Activated CD8-positive, alpha-beta T cell treated with anti-CD3 and anti-CD28 coated beads for 36 hours (primary cell): ENCODE data around the gene RAX2. TPM values are rescaled to one million over a fixed set of nuclear protein-coding genes. Genes with fewer than 3 reads are reported as not detected.

Experiments
- ATAC-seq: fragments of 200-7000 bp; cut with Tn5 transposase; one replicate; pipeline ENCODE4 v1.10.0; 2021; ENCODE audit warnings: mild to moderate bottlenecking, moderate library complexity
- CTCF ChIA-PET: fragments of 350-600 bp; sonication (Branson Sonifier 250); formaldehyde crosslinking; loops from one replicate; lab custom pipeline; 2021; ENCODE audit warnings: antibody characterized with exemption; lab: Charles Lee
- POLR2A ChIA-PET: fragments of 350-600 bp; sonication (Branson Sonifier 250); formaldehyde crosslinking; loops from one replicate; lab custom pipeline; 2021; ENCODE audit warnings: antibody characterized with exemption; lab: Charles Lee
- DNase-seq: peaks from one replicate; pipeline ENCODE4 v3.0.0-alpha.2; 2020
- H3K27ac Mint-ChIP-seq: one replicate; pipeline ENCODE4 v1.8.0; 2021; ENCODE audit warnings: mild to moderate bottlenecking, mixed read lengths
- H3K27me3 Mint-ChIP-seq: one replicate; pipeline ENCODE4 v1.8.0; 2021; ENCODE audit warnings: mixed read lengths
- H3K36me3 Mint-ChIP-seq: one replicate; pipeline ENCODE4 v1.8.0; 2021; ENCODE audit warnings: low read depth, mixed read lengths
- H3K4me1 Mint-ChIP-seq: one replicate; pipeline ENCODE4 v1.8.0; 2021; ENCODE audit warnings: low read depth, mixed read lengths
- H3K4me3 Mint-ChIP-seq: one replicate; pipeline ENCODE4 v1.8.0; 2021; ENCODE audit warnings: mild to moderate bottlenecking, moderate library complexity, mixed read lengths
- H3K9me3 Mint-ChIP-seq: one replicate; pipeline ENCODE4 v1.8.0; 2021; ENCODE audit warnings: mixed read lengths
- CTCF ChIP-seq: fragments of 200-600 bp; IDR thresholded peaks from one replicate; pipeline ENCODE4 v1.8.0; 2022; ENCODE audit warnings: antibody characterized with exemption, mild to moderate bottlenecking
- intact Hi-C: fragments of 100-400 bp; cut with micrococcal nuclease; formaldehyde crosslinking; loops from one replicate; pipeline ENCODE4 v1.10.0; 2022
- total RNA-seq, 2 experiments: library from RNA; stranded (reverse); gene quantifications; one replicate each; pipeline ENCODE4 v1.2.3, GENCODE V29; 2021

Gene RAX2
- total RNA-seq, 2 experiments from 2014 or later: not detected

GRCh38 chr19:3753631-3754410, 18.2 kb downstream of the RAX2 start:
- peaks cover 31% of the 10 kb centered on the region for H3K36me3 Mint-ChIP-seq
- TF ChIP-seq CTCF: no peak
- peaks cover 14% of the 10 kb centered on the region for H3K4me1 Mint-ChIP-seq
- intact Hi-C loops: no loop called here
- ChIA-PET POLR2A (no interaction called here), CTCF (no interaction called here)
- no peaks in the 10 kb centered on the region for H3K27me3 Mint-ChIP-seq
- ATAC-seq: no peak
- H3K27ac Mint-ChIP-seq: no peak overlapping the region
- no peak overlapping the region for H3K4me3 Mint-ChIP-seq
- H3K9me3 Mint-ChIP-seq: peaks cover 2% of the 10 kb centered on the region
- DNase-seq: no peak

GRCh38 chr19:3752492-3752891, 19.5 kb downstream of the RAX2 start:
- no peak overlapping the region for H3K4me3 Mint-ChIP-seq
- no peak overlapping the region for H3K27ac Mint-ChIP-seq
- intact Hi-C loops: no loop called here
- DNase-seq (no peak), ATAC-seq (no peak)
- H3K9me3 Mint-ChIP-seq: peaks cover 2% of the 10 kb centered on the region
- POLR2A ChIA-PET: interaction anchor here (1.1 kb wide), 1 partner anchor 10 kb away, joined by 4 read pairs; the partner anchor contains the start of gene MRPL54
- no peaks in the 10 kb centered on the region for H3K27me3 Mint-ChIP-seq
- H3K4me1 Mint-ChIP-seq: peaks cover 12% of the 10 kb centered on the region
- CTCF ChIA-PET: no interaction called here
- TF ChIP-seq CTCF: no peak
- peaks cover 27% of the 10 kb centered on the region for H3K36me3 Mint-ChIP-seq

GRCh38 chr19:3751236-3751635, 20.8 kb downstream of the RAX2 start:
- ATAC-seq: no peak
- no peak for TF ChIP-seq CTCF
- Mint-ChIP-seq H3K9me3 (peaks cover 2% of the 10 kb centered on the region), H3K27me3 (no peaks in the 10 kb centered on the region), H3K27ac (no peak overlapping the region), H3K36me3 (peaks cover 25% of the 10 kb centered on the region), H3K4me1 (peaks cover 8% of the 10 kb centered on the region), H3K4me3 (no peak overlapping the region)
- ChIA-PET POLR2A (interaction anchor here (0.5 kb wide), 1 partner anchor 1155 kb away, joined by 3 read pairs; no protein-coding TSS in a partner anchor), CTCF (no interaction called here)
- intact Hi-C loops: no loop called here
- no peak for DNase-seq

GRCh38 chr19:3750211-3750610, 21.8 kb downstream of the RAX2 start:
- no peak overlapping the region for H3K27ac Mint-ChIP-seq
- POLR2A ChIA-PET: interaction anchor here (1.9 kb wide), 1 partner anchor 28 kb away, joined by 4 read pairs; no protein-coding TSS in a partner anchor
- TF ChIP-seq CTCF: no peak

GRCh38 chr19:3748965-3749364, 23.1 kb downstream of the RAX2 start:
- CTCF ChIA-PET: no interaction called here
- intact Hi-C loops: no loop called here
- no peaks in the 10 kb centered on the region for H3K4me1 Mint-ChIP-seq
- H3K27me3 Mint-ChIP-seq: no peaks in the 10 kb centered on the region
- ATAC-seq (no peak), DNase-seq (no peak)
- H3K27ac Mint-ChIP-seq: no peak overlapping the region
- H3K9me3 Mint-ChIP-seq: peaks cover 2% of the 10 kb centered on the region
- peaks cover 21% of the 10 kb centered on the region for H3K36me3 Mint-ChIP-seq
- no peak overlapping the region for H3K4me3 Mint-ChIP-seq
- POLR2A ChIA-PET: interaction anchor here (1.9 kb wide), 1 partner anchor 27 kb away, joined by 4 read pairs; no protein-coding TSS in a partner anchor
- TF ChIP-seq CTCF: no peak

More at GRCh38 chr19:3750211-3750610, 21.8 kb downstream of the RAX2 start:
- Mint-ChIP-seq H3K27me3 (no peaks in the 10 kb centered on the region), H3K36me3 (peaks cover 24% of the 10 kb centered on the region), H3K4me3 (no peak overlapping the region), H3K9me3 (peaks cover 2% of the 10 kb centered on the region), H3K4me1 (peaks cover 4% of the 10 kb centered on the region)
- CTCF ChIA-PET: no interaction called here
- ATAC-seq (no peak), DNase-seq (no peak)
- intact Hi-C loops: no loop called here
